GM18502 (cell line): ENCODE measurements around the gene SLC10A3.

Experiments
- ATAC-seq: cut with Tn5 transposase; IDR thresholded peaks from one replicate; pipeline ENCODE4 v1.9.1; 2021; ENCODE audit warnings: mild to moderate bottlenecking; ENCODE audit not compliant: unreplicated experiment, poor library complexity

Gene SLC10A3, protein sequence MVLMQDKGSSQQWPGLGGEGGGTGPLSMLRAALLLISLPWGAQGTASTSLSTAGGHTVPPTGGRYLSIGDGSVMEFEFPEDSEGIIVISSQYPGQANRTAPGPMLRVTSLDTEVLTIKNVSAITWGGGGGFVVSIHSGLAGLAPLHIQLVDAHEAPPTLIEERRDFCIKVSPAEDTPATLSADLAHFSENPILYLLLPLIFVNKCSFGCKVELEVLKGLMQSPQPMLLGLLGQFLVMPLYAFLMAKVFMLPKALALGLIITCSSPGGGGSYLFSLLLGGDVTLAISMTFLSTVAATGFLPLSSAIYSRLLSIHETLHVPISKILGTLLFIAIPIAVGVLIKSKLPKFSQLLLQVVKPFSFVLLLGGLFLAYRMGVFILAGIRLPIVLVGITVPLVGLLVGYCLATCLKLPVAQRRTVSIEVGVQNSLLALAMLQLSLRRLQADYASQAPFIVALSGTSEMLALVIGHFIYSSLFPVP

DNA sequence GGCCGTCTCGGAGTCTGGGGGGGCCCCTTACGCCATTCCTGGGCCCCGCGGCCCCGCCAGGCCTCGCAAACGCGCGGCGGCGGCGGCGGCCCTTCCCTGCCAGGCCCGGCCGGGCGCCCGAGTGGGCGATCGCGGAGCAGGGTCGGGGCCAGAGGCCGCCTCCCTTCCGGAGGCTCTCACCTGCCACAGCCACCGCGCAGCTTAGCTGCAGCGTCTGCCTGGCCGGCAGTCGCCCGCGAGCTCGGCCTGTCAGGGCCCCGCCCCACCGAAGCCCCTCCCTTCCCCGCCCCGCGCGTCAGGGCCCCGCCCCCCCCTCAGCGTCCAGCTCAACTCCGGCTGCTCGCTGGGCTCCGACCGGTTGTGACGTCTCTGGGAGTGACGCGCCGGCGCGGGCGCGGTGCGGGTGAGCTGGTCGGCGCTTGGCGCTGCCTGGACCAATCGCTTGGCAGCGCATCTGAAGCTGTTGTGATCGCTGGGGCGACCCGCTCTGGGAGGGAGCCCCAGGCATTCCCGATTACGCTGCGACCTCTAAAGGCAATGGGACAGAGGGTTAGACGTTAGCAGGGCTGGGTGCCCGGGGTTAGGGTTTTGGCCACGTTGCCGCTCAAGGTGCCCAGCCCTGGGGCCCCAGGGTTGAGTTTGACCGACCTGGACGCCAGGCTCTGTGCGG is at the start of gene SLC10A3:
SLC10A3 (minus strand) TSS at position 216 of the 670 bp plus-strand sequence. CDS start 1,689 bp downstream, outside the sequence.
- peak; percentile 81 for ATAC-seq

- no peak for ATAC-seq
These were observed 48.6 kb upstream of the SLC10A3 start for GRCh38 chrX:154539077-154539476.

GRCh38 chrX:154535892-154536291 is 45.5 kb upstream of the SLC10A3 start:
- ATAC-seq: no peak

DNA sequence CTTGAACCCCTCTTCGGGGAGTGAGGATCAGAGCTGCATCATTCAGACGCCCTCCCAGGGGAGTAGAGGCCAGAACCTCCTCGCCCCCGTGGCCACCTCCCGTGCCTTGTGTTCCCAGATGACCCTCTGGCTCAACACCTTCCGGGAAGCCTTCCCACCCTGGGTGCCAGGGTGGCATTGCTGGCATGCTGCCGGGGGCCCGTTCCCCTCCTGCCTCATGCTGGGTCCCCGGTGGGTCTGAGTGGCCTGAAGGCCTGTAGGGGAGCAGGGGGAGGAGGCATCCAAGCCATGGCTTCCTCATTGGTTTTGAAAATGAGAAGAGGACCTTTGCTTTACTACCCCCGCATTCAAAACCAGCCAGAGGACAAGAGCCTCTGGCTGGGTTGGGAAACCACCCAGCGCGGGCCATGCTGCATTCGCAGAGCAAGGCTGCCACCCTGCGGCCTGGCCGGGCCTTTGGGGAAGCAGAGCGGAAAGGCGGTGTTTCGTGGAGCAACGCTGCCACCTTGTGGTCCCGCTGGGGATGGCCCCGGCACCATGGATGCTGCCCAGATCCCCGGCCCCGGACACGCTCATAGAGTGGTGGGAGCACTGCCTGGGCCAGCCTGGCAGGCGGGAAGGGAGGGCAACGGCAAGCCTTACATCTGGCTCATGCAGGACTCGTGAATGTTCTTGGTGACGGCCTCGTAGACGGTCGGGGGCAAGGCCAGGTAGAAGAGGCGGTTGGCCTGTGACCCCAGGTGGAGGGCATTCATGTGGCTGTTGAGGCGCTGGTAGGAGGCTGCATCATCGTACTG is 44.3 kb upstream of the SLC10A3 start:
- peak; percentile 92 for ATAC-seq

GRCh38 chrX:154532690-154533089 is 42.3 kb upstream of the SLC10A3 start:
- no peak for ATAC-seq

GRCh38 chrX:154531626-154532025 is 41.2 kb upstream of the SLC10A3 start:
- no peak for ATAC-seq

- ATAC-seq: no peak
These were observed 39.9 kb upstream of the SLC10A3 start for GRCh38 chrX:154530286-154530685.

DNA sequence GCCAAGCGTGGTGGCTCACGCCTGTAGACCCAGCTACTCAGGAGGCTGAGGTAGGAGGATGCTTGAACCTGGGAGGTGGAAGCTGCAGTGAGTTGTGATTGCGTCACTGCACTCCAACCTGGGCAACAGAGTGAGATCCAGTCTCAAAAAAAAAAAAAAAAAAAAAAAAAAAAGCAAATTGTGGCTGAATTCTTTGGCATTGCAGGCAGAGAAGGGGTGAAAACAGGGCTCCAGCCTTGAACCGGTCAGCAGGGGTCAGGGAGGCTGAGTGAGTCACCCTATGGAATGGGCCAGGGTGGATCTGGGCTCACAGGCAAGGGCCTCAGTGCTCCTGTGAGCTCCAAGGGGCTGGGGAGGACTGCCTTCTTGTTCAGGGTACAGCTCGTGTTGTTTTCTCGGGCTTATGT is 38.8 kb upstream of the SLC10A3 start:
- no peak for ATAC-seq

GRCh38 chrX:154526901-154527675 is 36.7 kb upstream of the SLC10A3 start:
- ATAC-seq: peak; percentile 68

- no peak for ATAC-seq
These were observed 35.4 kb upstream of the SLC10A3 start for GRCh38 chrX:154525606-154526490.

GRCh38 chrX:154519389-154519788 is 29.0 kb upstream of the SLC10A3 start:
- ATAC-seq: no peak

DNA sequence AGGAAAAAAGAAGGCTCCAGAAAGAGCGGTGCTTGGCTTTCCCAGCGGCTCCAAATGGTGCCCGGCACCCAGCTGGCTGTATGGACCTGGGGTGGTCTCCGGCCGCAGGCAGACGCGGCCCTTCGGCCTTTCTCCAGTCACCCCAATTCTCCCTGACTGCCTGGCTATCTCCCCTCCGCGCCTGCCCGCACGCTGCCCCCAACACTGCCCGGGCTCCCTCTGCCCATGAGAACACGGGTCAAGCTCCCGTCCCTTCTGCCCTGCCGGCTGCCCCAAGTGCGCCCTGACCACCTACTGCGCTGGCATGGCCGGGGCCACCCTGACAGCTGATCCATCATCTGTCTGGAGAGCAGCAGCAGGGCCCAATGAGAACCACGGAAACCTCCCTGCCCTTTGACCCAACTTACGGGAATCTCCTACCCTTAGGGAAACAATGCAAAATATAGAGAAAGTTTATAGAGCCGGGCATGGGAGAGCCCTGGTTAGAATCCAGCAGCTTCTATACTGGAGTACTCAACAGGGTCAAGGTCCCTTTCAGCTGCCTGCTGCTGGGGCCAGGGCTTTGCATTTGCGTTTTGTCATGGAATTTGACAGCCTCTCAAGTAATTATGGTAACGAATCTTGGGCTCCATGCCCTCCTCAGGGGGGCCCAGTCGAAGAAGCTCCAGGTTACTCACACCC is 26.8 kb upstream of the SLC10A3 start:
- ATAC-seq: no peak

- ATAC-seq: peak; percentile 19
These were observed 26.2 kb upstream of the SLC10A3 start for GRCh38 chrX:154516656-154517100.

DNA sequence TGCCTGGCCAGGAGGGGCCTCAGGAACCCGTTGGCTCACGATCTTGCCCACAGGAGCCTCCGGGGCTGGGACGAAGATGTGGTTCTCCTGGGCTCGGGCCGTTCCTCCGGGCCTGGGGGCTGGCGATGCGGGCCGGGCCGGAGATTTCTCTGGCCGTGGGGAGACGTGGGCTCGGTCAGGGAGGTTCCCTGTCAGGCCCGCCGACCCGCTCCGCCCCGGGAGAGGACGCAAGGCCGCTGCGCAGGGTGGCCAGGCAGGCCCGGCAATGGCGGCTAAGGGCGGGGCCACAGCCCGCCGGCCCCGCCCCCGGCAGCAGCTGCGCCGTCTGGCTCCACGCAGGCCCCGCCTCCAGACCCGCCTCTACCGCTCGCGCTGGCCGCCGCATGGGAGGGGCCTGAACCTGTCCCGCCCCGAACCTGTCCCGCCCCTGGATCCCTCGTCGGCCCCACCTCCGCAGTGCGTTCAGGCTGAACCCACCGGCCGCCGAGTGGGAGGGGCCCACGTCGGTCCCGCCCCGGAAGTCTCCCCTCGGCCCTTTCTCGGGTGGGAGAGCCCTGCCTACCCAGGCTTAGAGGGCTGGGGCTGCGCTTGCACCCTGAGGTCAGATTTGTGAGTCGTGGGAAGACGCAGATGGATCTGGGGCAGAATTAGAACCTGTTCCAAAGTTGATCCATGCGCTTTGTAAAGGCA is 25.7 kb upstream of the SLC10A3 start, which contains the start of gene FAM3A:
FAM3A (minus strand) TSS at position 267 of the 690 bp plus-strand sequence. CDS start 460 bp downstream, outside the sequence.
- ATAC-seq: peak; percentile 93

- no peak for ATAC-seq
These were observed 24.9 kb upstream of the SLC10A3 start for GRCh38 chrX:154515090-154515965.

DNA sequence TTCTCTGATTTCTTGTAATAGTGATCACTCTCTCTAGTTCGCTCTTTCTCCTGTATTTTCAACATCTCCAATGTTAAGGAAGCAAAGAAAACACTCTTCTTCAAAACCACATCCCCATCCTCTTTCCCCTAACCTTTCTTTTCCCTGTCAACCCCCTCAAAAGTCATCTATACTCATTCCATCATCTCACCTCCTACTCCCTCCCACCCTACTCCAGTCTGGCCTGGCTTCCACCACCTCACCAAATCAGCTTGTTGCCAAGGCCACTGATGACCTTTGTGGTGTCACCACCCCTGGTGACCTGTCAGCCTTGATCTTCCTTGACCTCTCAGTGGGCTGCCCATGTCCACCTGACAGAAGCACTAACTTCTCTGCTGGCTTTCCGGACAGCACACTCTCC is 23.3 kb upstream of the SLC10A3 start:
- ATAC-seq: no peak
